HEK293 (cell line): ENCODE results near the gene LONRF2.

Source experiments
- CTCF ChIA-PET: fragments of 350-600 bp; formaldehyde crosslinking; extraction: SDS; loops from one replicate; lab custom pipeline; 2021; ENCODE audit warnings: antibody characterized with exemption; lab: Yijun Ruan, JAX
- POLR2A ChIA-PET: fragments of 300-600 bp; formaldehyde crosslinking; extraction: SDS; loops from one replicate; lab custom pipeline; 2020; ENCODE audit warnings: antibody characterized with exemption, inconsistent platforms; lab: Yijun Ruan, JAX
- H3K27ac ChIP-seq: fragments of 200-500 bp; sonication (Bioruptor generic); 2 replicates; pipeline ENCODE4 v1.5.1; 2014; ENCODE audit warnings: low read depth, low read length, control low read depth, inconsistent platforms; ENCODE audit errors: extremely low read depth
- H3K36me3 ChIP-seq, 2 experiments: fragments of 200-500 bp in 1 of 2; sonication (Bioruptor generic) in 1 of 2; 1 replicate in 1 of 2; 2 replicates in 1 of 2; pipeline ENCODE4 v1.5.1; 2014 to 2017; ENCODE audit warnings: inconsistent platforms in 2 of 2, low read length in 2 of 2; ENCODE audit not compliant: control insufficient read depth in 2 of 2, insufficient read depth in 1 of 2
- H3K4me1 ChIP-seq: fragments of 200-500 bp; sonication (Bioruptor generic); 2 replicates; pipeline ENCODE4 v1.5.1; 2014; ENCODE audit warnings: mild to moderate bottlenecking, low read length, inconsistent platforms; ENCODE audit not compliant: control insufficient read depth, insufficient read depth
- H3K4me3 ChIP-seq: 2 replicates; pipeline ENCODE4 v1.5.1; 2011; ENCODE audit warnings: low read depth, mild to moderate bottlenecking, control low read depth, low read length, moderate library complexity
- H3K9me3 ChIP-seq: fragments of 200-500 bp; sonication (Bioruptor generic); 2 replicates; pipeline ENCODE4 v1.5.1; 2014; ENCODE audit warnings: low read depth, low read length, inconsistent platforms; ENCODE audit not compliant: control insufficient read depth, insufficient read depth
- GLI2 ChIP-seq: fragments of 450-650 bp; formaldehyde crosslinking; IDR thresholded peaks from 2 replicates; pipeline ENCODE4; 2017; ENCODE audit warnings: missing biosample characterization, missing genetic modification characterization, low read depth, borderline replicate concordance
- IKZF3 ChIP-seq: fragments of 450-650 bp; IDR thresholded peaks from 2 replicates; pipeline ENCODE4 v1.5.0; 2018; ENCODE audit warnings: missing biosample characterization, mild to moderate bottlenecking, missing genetic modification characterization, moderate library complexity
- KLF10 ChIP-seq: fragments of 450-650 bp; IDR thresholded peaks from 2 replicates; pipeline ENCODE4 v1.5.1; 2018; ENCODE audit warnings: missing biosample characterization, mild to moderate bottlenecking, missing genetic modification characterization
- KLF17 ChIP-seq: fragments of 450-650 bp; formaldehyde crosslinking; IDR thresholded peaks from 2 replicates; pipeline ENCODE4 v1.5.1; 2016; ENCODE audit warnings: missing biosample characterization, missing genetic modification characterization
- KLF8 ChIP-seq: fragments of 450-650 bp; formaldehyde crosslinking; IDR thresholded peaks from 2 replicates; pipeline ENCODE4 v1.5.1; 2016; ENCODE audit warnings: missing biosample characterization, missing genetic modification characterization
- REST ChIP-seq: fragments of 450-650 bp; formaldehyde crosslinking; IDR thresholded peaks from 2 replicates; pipeline ENCODE4 v1.5.1; 2016; ENCODE audit warnings: missing biosample characterization, missing genetic modification characterization
- SP3 ChIP-seq: fragments of 450-650 bp; formaldehyde crosslinking; IDR thresholded peaks from 2 replicates; pipeline ENCODE4 v1.5.1; 2016; ENCODE audit warnings: missing biosample characterization, missing genetic modification characterization
- TSHZ1 ChIP-seq: fragments of 450-650 bp; formaldehyde crosslinking; IDR thresholded peaks from 2 replicates; pipeline ENCODE4 v1.5.1; 2016; ENCODE audit warnings: missing biosample characterization, missing genetic modification characterization, borderline replicate concordance
- ZBTB26 ChIP-seq: fragments of 450-650 bp; formaldehyde crosslinking; optimal IDR thresholded peaks from 2 replicates; pipeline ENCODE3; 2016; ENCODE audit warnings: missing biosample characterization, mild to moderate bottlenecking, missing genetic modification characterization
- ZNF112 ChIP-seq: fragments of 450-650 bp; formaldehyde crosslinking; IDR thresholded peaks from 2 replicates; pipeline ENCODE4 v1.5.0; 2017; ENCODE audit warnings: missing biosample characterization, missing genetic modification characterization
- ZNF24 ChIP-seq: fragments of 450-650 bp; formaldehyde crosslinking; IDR thresholded peaks from 2 replicates; pipeline ENCODE4 v1.5.1; 2016; ENCODE audit warnings: missing biosample characterization, missing genetic modification characterization
- ZNF311 ChIP-seq: fragments of 450-650 bp; formaldehyde crosslinking; IDR thresholded peaks from 2 replicates; pipeline ENCODE4 v1.5.1; 2017; ENCODE audit warnings: missing biosample characterization, missing genetic modification characterization, borderline replicate concordance
- ZNF513 ChIP-seq: fragments of 450-650 bp; IDR thresholded peaks from 2 replicates; pipeline ENCODE4 v1.5.1; 2018; ENCODE audit warnings: missing biosample characterization, missing genetic modification characterization
- ZNF514 ChIP-seq: fragments of 450-650 bp; formaldehyde crosslinking; IDR thresholded peaks from 2 replicates; pipeline ENCODE4 v1.5.1; 2016; ENCODE audit warnings: missing biosample characterization, missing genetic modification characterization
- ZNF549 ChIP-seq: fragments of 450-650 bp; IDR thresholded peaks from 2 replicates; pipeline ENCODE4 v1.5.1; 2018; ENCODE audit warnings: missing biosample characterization, missing genetic modification characterization, mild to moderate bottlenecking, inconsistent platforms, moderate library complexity
- ZXDB ChIP-seq: fragments of 450-650 bp; formaldehyde crosslinking; IDR thresholded peaks from 2 replicates; pipeline ENCODE4 v1.5.1; 2016; ENCODE audit warnings: missing biosample characterization, missing genetic modification characterization

LONRF2 gene

GRCh38 chr2:100235098-100235497, 87.2 kb downstream of the LONRF2 start:
- TF ChIP-seq ZXDB (no peak), TSHZ1 (tag by site-specific recombination) (no peak)
- H3K4me3 ChIP-seq = no peak overlapping the region
- CTCF ChIA-PET = interaction anchor here (1.2 kb wide), 1 partner anchor 9 kb away, joined by 3 read pairs; no protein-coding TSS in a partner anchor
- no peak overlapping the region for H3K27ac ChIP-seq
- POLR2A ChIA-PET = no interaction called here
- no peaks in the 10 kb centered on the region for H3K9me3 ChIP-seq
- no peaks in the 10 kb centered on the region for H3K4me1 ChIP-seq
- H3K36me3 ChIP-seq = no peaks in the 10 kb centered on the region

- H3K36me3 ChIP-seq = no peaks in the 10 kb centered on the region
- no peaks in the 10 kb centered on the region for H3K4me1 ChIP-seq
- CTCF ChIA-PET = interaction anchor here (0.7 to 1.8 kb wide), 2 partner anchors 13 to 28 kb away, joined by 3 to 6 read pairs; no protein-coding TSS in a partner anchor
- H3K4me3 ChIP-seq = no peak overlapping the region
- TF ChIP-seq ZNF514 (no peak), ZNF311 (no peak), ZNF513 (tag by site-specific recombination) (no peak), REST (tag by site-specific recombination) (no peak), KLF10 (tag by site-specific recombination) (no peak), ZBTB26 (tag by site-specific recombination) (no peak), IKZF3 (tag by site-specific recombination) (no peak), ZNF112 (no peak), ZXDB (no peak), GLI2 (tag by site-specific recombination) (no peak), SP3 (tag by site-specific recombination) (no peak), ZNF549 (tag by site-specific recombination) (no peak), KLF17 (no peak), KLF8 (tag by site-specific recombination) (no peak), ZNF24 (tag by site-specific recombination) (no peak)
- no peaks in the 10 kb centered on the region for H3K9me3 ChIP-seq
- POLR2A ChIA-PET = no interaction called here
- H3K27ac ChIP-seq = no peak overlapping the region
Measured at GRCh38 chr2:100234141-100234540, 88.2 kb downstream of the LONRF2 start.
